ENCODE data around the gene FKBP15.

DNA sequence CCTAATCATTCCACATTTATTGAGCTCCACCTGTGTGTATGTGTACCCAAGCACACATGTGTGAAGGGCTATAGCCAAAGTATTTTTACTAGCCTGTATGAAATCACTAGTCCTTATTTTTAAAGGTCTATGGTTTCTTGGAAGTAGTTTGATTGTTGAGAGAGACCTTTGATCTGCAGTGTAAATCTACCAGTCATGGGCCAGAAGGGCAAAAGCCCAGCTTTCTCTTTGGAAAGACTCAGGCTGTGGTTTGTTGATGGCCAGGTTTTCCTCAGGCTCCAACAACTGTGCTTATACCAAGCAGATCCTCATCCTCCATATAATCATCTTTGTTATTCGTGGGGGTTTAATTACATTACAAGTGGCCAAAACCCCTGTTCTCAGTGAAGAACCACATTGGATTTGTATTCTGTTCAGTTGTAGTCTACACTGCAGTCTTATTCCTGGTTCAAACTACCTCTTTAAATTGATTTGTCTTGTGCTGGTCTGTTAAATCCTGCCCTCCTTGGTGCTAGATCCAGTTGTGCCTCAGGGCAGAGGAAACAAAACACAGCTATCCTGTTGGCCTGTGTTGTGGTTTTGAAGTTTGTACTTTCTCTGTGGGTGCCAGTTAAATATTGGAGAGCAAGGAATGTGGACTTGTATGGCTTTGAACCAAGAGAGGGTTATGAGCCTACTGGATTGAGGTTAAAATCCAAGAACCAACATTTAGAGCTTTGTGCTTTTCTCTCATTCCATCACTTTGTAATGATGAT, 41.0 kb upstream of the FKBP15 start:
- TF ChIP-seq, protein P1, sequence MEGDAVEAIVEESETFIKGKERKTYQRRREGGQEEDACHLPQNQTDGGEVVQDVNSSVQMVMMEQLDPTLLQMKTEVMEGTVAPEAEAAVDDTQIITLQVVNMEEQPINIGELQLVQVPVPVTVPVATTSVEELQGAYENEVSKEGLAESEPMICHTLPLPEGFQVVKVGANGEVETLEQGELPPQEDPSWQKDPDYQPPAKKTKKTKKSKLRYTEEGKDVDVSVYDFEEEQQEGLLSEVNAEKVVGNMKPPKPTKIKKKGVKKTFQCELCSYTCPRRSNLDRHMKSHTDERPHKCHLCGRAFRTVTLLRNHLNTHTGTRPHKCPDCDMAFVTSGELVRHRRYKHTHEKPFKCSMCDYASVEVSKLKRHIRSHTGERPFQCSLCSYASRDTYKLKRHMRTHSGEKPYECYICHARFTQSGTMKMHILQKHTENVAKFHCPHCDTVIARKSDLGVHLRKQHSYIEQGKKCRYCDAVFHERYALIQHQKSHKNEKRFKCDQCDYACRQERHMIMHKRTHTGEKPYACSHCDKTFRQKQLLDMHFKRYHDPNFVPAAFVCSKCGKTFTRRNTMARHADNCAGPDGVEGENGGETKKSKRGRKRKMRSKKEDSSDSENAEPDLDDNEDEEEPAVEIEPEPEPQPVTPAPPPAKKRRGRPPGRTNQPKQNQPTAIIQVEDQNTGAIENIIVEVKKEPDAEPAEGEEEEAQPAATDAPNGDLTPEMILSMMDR (IDR thresholded peaks at IDR 0.05; ENCODE audit: poor library complexity, severe bottlenecking) = no peak
- TF ChIP-seq POLR2AphosphoS5 (IDR thresholded peaks at IDR 0.05) (no peak), EZH2 (IDR thresholded peaks at IDR 0.05; ENCODE audit: borderline replicate concordance, insufficient read depth, low read length, poor library complexity, severe bottlenecking) (no peak), EP300 (conservative IDR thresholded peaks at IDR 0.05; ENCODE audit: poor library complexity, severe bottlenecking) (no peak)
- TF ChIP-seq, protein P2, sequence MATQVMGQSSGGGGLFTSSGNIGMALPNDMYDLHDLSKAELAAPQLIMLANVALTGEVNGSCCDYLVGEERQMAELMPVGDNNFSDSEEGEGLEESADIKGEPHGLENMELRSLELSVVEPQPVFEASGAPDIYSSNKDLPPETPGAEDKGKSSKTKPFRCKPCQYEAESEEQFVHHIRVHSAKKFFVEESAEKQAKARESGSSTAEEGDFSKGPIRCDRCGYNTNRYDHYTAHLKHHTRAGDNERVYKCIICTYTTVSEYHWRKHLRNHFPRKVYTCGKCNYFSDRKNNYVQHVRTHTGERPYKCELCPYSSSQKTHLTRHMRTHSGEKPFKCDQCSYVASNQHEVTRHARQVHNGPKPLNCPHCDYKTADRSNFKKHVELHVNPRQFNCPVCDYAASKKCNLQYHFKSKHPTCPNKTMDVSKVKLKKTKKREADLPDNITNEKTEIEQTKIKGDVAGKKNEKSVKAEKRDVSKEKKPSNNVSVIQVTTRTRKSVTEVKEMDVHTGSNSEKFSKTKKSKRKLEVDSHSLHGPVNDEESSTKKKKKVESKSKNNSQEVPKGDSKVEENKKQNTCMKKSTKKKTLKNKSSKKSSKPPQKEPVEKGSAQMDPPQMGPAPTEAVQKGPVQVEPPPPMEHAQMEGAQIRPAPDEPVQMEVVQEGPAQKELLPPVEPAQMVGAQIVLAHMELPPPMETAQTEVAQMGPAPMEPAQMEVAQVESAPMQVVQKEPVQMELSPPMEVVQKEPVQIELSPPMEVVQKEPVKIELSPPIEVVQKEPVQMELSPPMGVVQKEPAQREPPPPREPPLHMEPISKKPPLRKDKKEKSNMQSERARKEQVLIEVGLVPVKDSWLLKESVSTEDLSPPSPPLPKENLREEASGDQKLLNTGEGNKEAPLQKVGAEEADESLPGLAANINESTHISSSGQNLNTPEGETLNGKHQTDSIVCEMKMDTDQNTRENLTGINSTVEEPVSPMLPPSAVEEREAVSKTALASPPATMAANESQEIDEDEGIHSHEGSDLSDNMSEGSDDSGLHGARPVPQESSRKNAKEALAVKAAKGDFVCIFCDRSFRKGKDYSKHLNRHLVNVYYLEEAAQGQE (IDR thresholded peaks at IDR 0.05; ENCODE audit: borderline replicate concordance) = no peak
